Fibroblast of lung (primary cell): ENCODE measurements around the gene LPP. TPM values are rescaled to one million over a fixed set of nuclear protein-coding genes. Genes with fewer than 3 reads are reported as not detected.

Experiments used
- DNase-seq, 2 donors: peaks; one replicate each; pipeline versions ENCODE4 v3.0.0 to v3.0.0-alpha.2; 2010; ENCODE audit warnings: low read depth in 2 of 2
- H2AFZ ChIP-seq: 2 replicates; pipeline ENCODE4 v1.5.1; 2012; ENCODE audit warnings: low read length, control low read depth, inconsistent platforms
- H3K27ac ChIP-seq: 2 replicates; pipeline ENCODE4 v1.5.1; 2011; ENCODE audit warnings: low read length, control low read depth; ENCODE audit not compliant: insufficient read depth
- H3K27me3 ChIP-seq: 2 replicates; pipeline ENCODE4 v1.5.1; 2011; ENCODE audit warnings: mild to moderate bottlenecking, low read length; ENCODE audit not compliant: control insufficient read depth, insufficient read depth
- H3K36me3 ChIP-seq: 2 replicates; pipeline ENCODE4 v1.5.1; 2011; ENCODE audit warnings: low read length; ENCODE audit not compliant: control insufficient read depth, insufficient read depth
- H3K4me1 ChIP-seq: 2 replicates; pipeline ENCODE4 v1.5.1; 2011; ENCODE audit warnings: low read length; ENCODE audit not compliant: control insufficient read depth, insufficient read depth; ENCODE audit errors: extremely low read depth
- H3K4me2 ChIP-seq: 2 replicates; pipeline ENCODE4 v1.5.1; 2011; ENCODE audit warnings: low read length, control low read depth; ENCODE audit not compliant: insufficient read depth; ENCODE audit errors: extremely low read depth
- H3K4me3 ChIP-seq, 4 experiments: fragments of 200-600 bp in 1 of 4; sonication (generic) in 1 of 4; replicated peaks in 1 of 4; 2 replicates each; pipeline ENCODE4 v1.5.1; 2011 to 2016; ENCODE audit warnings: low read length in 4 of 4, low read depth in 3 of 4, mild to moderate bottlenecking in 3 of 4, control low read depth in 2 of 4, inconsistent platforms in 1 of 4, mixed read lengths in 1 of 4; ENCODE audit not compliant: insufficient read depth in 1 of 4; ENCODE audit errors: control extremely low read depth in 1 of 4
- H3K79me2 ChIP-seq: 2 replicates; pipeline ENCODE4 v1.5.1; 2012; ENCODE audit warnings: mild to moderate bottlenecking, low read length, inconsistent platforms; ENCODE audit not compliant: control insufficient read depth, insufficient read depth
- H3K9ac ChIP-seq: 2 replicates; pipeline ENCODE4 v1.5.1; 2011; ENCODE audit warnings: mild to moderate bottlenecking, low read length, control low read depth; ENCODE audit not compliant: insufficient read depth
- H3K9me3 ChIP-seq: 2 replicates; pipeline ENCODE4 v1.5.1; 2012; ENCODE audit warnings: low read depth, low read length; ENCODE audit not compliant: control insufficient read depth, insufficient read depth
- H4K20me1 ChIP-seq: 2 replicates; pipeline ENCODE4 v1.5.1; 2011; ENCODE audit warnings: low read length; ENCODE audit not compliant: control insufficient read depth, insufficient read depth; ENCODE audit errors: extremely low read depth
- CTCF ChIP-seq, 2 donors: IDR thresholded peaks in 1 of 2; conservative IDR thresholded peaks in 1 of 2; 1 replicate in 1 of 2; 2 replicates in 1 of 2; pipeline ENCODE4 v1.5.1; 2011 to 2012; ENCODE audit warnings: low read length in 2 of 2, control low read depth in 1 of 2, inconsistent platforms in 1 of 2, low read depth in 1 of 2, mild to moderate bottlenecking in 1 of 2
- EZH2 ChIP-seq: IDR thresholded peaks from 2 replicates; pipeline ENCODE4 v1.5.1; 2012; ENCODE audit warnings: low read length, control low read depth, mild to moderate bottlenecking; ENCODE audit errors: missing control alignments
- polyA plus RNA-seq, 2 donors: library from polyadenylated mRNA; depleted of rRNA in 1 of 2; stranded (reverse) in 1 of 2; unstranded in 1 of 2; fragments of >200 nt; gene quantifications; 2 replicates each; pipeline ENCODE4 v1.2.1, GENCODE V29; 2011 to 2012; ENCODE audit warnings: missing spikeins in 1 of 2
- total RNA-seq: library from RNA; depleted of rRNA; stranded (reverse); fragments of >200 nt; gene quantifications from 2 replicates; pipeline ENCODE4 v1.2.1, GENCODE V29; 2014

Gene LPP
- total and polyA plus RNA-seq, 2 donors (not counting 1 experiment from before 2014, with no cell fraction given), result 69.0 to 124 TPM

- Histone ChIP-seq H3K4me2 (no peak overlapping the region), H3K36me3 (no peaks in the 10 kb centered on the region), H4K20me1 (no peaks in the 10 kb centered on the region), H3K9me3 (no peaks in the 10 kb centered on the region), H3K79me2 (peaks cover 2% of the 10 kb centered on the region), H3K9ac (no peak overlapping the region), H3K27ac (no peak overlapping the region), H3K4me1 (peaks cover 6% of the 10 kb centered on the region), H3K4me3 (no peak overlapping the region), H2AFZ (no peak overlapping the region), H3K27me3 (no peaks in the 10 kb centered on the region)
- TF ChIP-seq EZH2, result no peak
- no peak for TF ChIP-seq CTCF (conservative IDR thresholded peaks at IDR 0.05 in 1 of 2, IDR thresholded peaks at IDR 0.05 in 1 of 2; ENCODE audit: low read depth in 1 of 2, low read length in 2 of 2)
- DNase-seq, result no peak
Measured at GRCh38 chr3:188490416-188490815, 336.5 kb downstream of the LPP start.

GRCh38 chr3:188491276-188491687 is 337.3 kb downstream of the LPP start:
- Histone ChIP-seq H3K27me3 (no peaks in the 10 kb centered on the region), H2AFZ (no peak overlapping the region), H3K27ac (peak overlapping the region; percentile 34), H3K4me2 (no peak overlapping the region), H3K36me3 (no peaks in the 10 kb centered on the region), H3K79me2 (peaks cover 2% of the 10 kb centered on the region), H3K9ac (no peak overlapping the region), H3K9me3 (no peaks in the 10 kb centered on the region), H3K4me1 (peaks cover 6% of the 10 kb centered on the region), H3K4me3 (no peak overlapping the region), H4K20me1 (no peaks in the 10 kb centered on the region)
- DNase-seq, result peak; percentile 73 to 76
- TF ChIP-seq EZH2, result no peak
- TF ChIP-seq CTCF (conservative IDR thresholded peaks at IDR 0.05 in 1 of 2, IDR thresholded peaks at IDR 0.05 in 1 of 2; ENCODE audit: low read depth in 1 of 2, low read length in 2 of 2), result no peak

GRCh38 chr3:188496390-188496789 is 342.4 kb downstream of the LPP start:
- no peak overlapping the region for H3K9ac ChIP-seq
- TF ChIP-seq EZH2 (no peak), CTCF (conservative IDR thresholded peaks at IDR 0.05 in 1 of 2, IDR thresholded peaks at IDR 0.05 in 1 of 2; ENCODE audit: low read depth in 1 of 2, low read length in 2 of 2) (no peak)
- H3K27ac ChIP-seq, result no peak overlapping the region
- H3K27me3 ChIP-seq, result no peaks in the 10 kb centered on the region
- DNase-seq, result no peak
- no peaks in the 10 kb centered on the region for H4K20me1 ChIP-seq
- H3K9me3 ChIP-seq, result no peaks in the 10 kb centered on the region
- H3K4me1 ChIP-seq, result peaks cover 3% of the 10 kb centered on the region
- no peak overlapping the region for H2AFZ ChIP-seq
- H3K36me3 ChIP-seq, result no peaks in the 10 kb centered on the region
- H3K79me2 ChIP-seq, result peaks cover 2% of the 10 kb centered on the region
- no peak overlapping the region for H3K4me3 ChIP-seq
- H3K4me2 ChIP-seq, result no peak overlapping the region
